ENCODE results near the gene NXNL2. TPM values are rescaled to one million over a fixed set of nuclear protein-coding genes. Genes with fewer than 3 reads are reported as not detected.

The NXNL2 gene
- total and polyA plus RNA-seq, 4 experiments from 2014 or later, result not detected

DNA sequence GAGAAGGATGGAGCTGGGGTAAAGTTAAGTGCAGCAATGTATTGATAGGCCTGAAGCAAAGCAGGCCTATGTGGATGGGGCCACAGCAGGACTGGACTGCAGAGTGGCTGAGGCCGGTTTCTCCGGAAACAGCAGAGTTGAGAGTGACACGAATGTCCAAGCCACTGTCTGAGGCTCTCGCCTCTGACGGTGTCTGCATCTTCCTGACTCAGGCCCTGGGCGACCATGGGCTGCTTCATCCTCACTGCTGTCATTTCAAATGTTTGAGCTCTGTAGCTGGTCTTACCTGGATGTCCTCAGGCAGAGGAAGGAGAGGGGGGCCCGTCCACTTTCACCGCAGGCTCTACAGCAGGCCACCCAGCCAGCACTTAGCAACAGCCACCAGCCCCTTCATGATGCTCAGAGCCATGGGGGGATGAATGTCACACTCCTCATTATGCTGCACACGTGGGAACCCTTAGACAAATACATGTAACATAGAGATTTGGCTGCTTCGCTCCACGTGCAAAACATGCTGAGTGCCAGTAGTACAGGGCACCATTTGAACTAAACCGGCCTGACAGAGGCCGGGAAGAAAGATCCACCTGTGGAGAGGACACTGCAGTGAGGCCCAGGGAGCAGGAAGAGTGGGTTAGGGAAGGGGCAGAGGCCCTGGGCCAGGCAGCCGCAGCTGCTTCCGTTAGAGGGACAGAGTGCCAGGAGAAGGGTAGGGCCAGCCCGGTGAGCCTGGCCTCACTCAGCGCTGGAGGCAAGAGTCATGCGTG lies 31.7 kb upstream of the NXNL2 start:
- Histone ChIP-seq H3K4me3 (ENCODE audit: low read length in 2 of 2) (no peak overlapping the region), H3K36me3 (ENCODE audit: insufficient read depth, low read length) (no peaks in the 10 kb centered on the region), H3K4me1 (ENCODE audit: insufficient read depth, low read length) (no peaks in the 10 kb centered on the region), H3K9me3 (ENCODE audit: control insufficient read depth in 1 of 2, low read length in 2 of 2) (no peaks in the 10 kb centered on the region), H3K27ac (ENCODE audit: low read depth, low read length) (no peak overlapping the region), H3K27me3 (ENCODE audit: insufficient read depth, low read length) (no peaks in the 10 kb centered on the region)
- Mint-ChIP-seq H3K27ac (no peak overlapping the region), H3K36me3 (no peaks in the 10 kb centered on the region), H3K4me3 (no peak overlapping the region), H3K4me1 (no peaks in the 10 kb centered on the region), H3K9me3 (peaks cover 0 to 3% (median 0%) of the 10 kb centered on the region in 8 donors), H3K27me3 (peaks cover 2 to 3% of the 10 kb centered on the region in 2 donors)
- POLR2A ChIA-PET (ENCODE audit: partially characterized antibody), result no interaction called here
- intact Hi-C loops (cut with micrococcal nuclease), result no loop called here
- DNase-seq, result no peak
- CTCF ChIA-PET (ENCODE audit: partially characterized antibody), result no interaction called here

DNA sequence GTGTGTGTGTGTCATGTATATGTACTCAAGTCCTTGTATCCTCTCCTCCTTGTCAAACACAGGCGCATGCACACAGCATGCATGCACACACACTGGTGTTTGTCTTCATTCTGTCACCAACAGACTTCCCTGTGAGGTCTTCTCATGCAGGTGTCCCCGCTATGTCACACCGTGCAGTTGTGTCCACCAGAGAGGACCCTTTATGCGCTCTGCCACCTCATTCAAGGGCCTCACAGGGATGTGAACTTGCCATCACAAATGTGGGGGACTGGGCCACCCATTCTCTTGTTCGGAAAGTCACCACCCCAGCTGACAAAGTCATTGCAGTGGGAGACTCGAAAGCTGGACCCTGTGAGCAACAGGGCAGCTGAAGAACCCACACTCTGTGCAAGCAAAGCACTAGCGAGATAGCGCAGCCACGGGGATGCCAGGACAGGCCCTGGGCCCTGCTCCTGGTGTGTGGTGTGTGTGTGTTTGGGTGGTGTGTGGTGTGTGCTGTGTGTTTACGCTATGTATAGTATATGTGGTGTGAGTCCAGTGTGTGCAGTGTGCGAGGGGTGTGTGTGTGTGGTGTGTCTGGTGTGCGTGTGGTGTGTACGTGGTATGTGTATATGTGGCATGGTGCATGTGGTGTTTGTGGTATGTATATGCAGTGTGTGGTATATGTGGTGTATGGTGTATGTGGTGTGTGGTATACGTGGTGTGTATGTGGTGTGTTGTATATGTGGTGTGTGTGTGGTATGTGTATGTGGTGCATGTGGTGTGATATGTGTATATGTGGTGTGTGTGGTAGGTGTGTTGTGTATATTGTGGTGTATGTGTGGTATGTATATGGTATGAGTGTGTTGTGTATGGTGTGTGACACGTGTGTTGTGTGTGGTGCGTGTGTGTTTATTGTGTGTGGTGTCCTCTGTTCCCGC lies 30.9 kb upstream of the NXNL2 start:
- H3K9me3 Mint-ChIP-seq, result peaks cover 0 to 3% (median 0%) of the 10 kb centered on the region in 8 donors
- intact Hi-C loops (cut with micrococcal nuclease), result no loop called here
- POLR2A ChIA-PET (ENCODE audit: partially characterized antibody), result no interaction called here
- Histone ChIP-seq H3K4me3 (ENCODE audit: low read length in 2 of 2) (no peak overlapping the region), H3K4me1 (ENCODE audit: insufficient read depth, low read length) (no peaks in the 10 kb centered on the region), H3K9me3 (ENCODE audit: control insufficient read depth in 1 of 2, low read length in 2 of 2) (no peaks in the 10 kb centered on the region), H3K27ac (ENCODE audit: low read depth, low read length) (no peak overlapping the region), H3K36me3 (ENCODE audit: insufficient read depth, low read length) (no peaks in the 10 kb centered on the region), H3K27me3 (ENCODE audit: insufficient read depth, low read length) (no peaks in the 10 kb centered on the region)
- CTCF ChIA-PET (ENCODE audit: partially characterized antibody), result no interaction called here
- H3K36me3 Mint-ChIP-seq, result no peaks in the 10 kb centered on the region
- H3K4me1 Mint-ChIP-seq, result no peaks in the 10 kb centered on the region
- no peak overlapping the region for H3K27ac Mint-ChIP-seq
- H3K27me3 Mint-ChIP-seq, result peaks cover 2 to 3% of the 10 kb centered on the region in 2 donors
- DNase-seq, result no peak
- H3K4me3 Mint-ChIP-seq, result no peak overlapping the region

DNA sequence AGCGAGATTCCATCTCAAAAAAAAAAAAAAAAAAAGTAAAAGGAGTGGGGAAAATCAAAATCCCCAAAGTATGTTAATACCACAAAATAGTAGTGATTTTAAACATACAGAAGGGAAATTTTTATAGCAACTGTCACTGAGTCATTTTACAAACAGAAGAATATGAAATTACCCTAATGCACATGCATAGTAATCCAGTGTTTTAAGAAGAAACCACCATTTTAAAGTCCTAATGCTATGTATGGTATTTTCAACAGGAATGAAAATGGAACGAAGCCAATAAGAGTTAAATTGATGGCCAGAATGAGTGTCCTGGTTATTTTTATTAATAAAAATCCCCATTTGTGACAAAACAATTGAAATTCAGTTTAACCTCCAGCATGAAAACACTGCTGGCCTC lies 26.7 kb upstream of the NXNL2 start:
- Mint-ChIP-seq H3K36me3 (no peaks in the 10 kb centered on the region), H3K27me3 (peaks cover 2 to 3% of the 10 kb centered on the region in 2 donors), H3K4me1 (no peaks in the 10 kb centered on the region), H3K4me3 (no peak overlapping the region), H3K9me3 (peaks cover 0 to 3% (median 0%) of the 10 kb centered on the region in 8 donors), H3K27ac (no peak overlapping the region)
- POLR2A ChIA-PET (ENCODE audit: partially characterized antibody), result no interaction called here
- Histone ChIP-seq H3K27ac (ENCODE audit: low read depth, low read length) (no peak overlapping the region), H3K36me3 (ENCODE audit: insufficient read depth, low read length) (no peaks in the 10 kb centered on the region), H3K4me3 (ENCODE audit: low read length in 2 of 2) (no peak overlapping the region), H3K27me3 (ENCODE audit: insufficient read depth, low read length) (no peaks in the 10 kb centered on the region), H3K9me3 (ENCODE audit: control insufficient read depth in 1 of 2, low read length in 2 of 2) (no peaks in the 10 kb centered on the region), H3K4me1 (ENCODE audit: insufficient read depth, low read length) (no peaks in the 10 kb centered on the region)
- DNase-seq, result no peak
- intact Hi-C loops (cut with micrococcal nuclease), result no loop called here
- CTCF ChIA-PET (ENCODE audit: partially characterized antibody), result no interaction called here

DNA sequence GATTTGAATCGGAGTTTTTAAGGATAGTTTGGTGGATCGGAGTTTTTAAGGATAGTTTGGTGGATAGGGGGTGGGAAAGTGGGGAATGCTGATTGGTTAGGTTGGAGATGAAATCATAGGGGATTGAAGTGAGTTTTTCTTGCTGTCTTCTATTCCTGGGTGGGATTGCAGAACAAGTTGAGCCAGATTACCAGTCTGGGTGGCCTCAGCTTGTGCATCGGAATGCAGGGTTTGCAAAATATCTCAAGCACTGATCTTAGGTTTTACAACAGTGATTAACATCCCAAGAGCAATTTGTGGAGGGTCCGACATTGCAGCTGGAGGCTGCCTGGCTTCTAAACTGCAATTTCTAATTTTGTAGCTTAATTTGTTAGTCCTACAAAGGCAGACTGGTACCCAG lies 23.1 kb upstream of the NXNL2 start:
- Mint-ChIP-seq H3K27me3 (peaks cover 0 to 4% of the 10 kb centered on the region in 2 donors), H3K4me1 (no peaks in the 10 kb centered on the region), H3K9me3 (peaks cover 0 to 13% (median 7%) of the 10 kb centered on the region in 8 donors), H3K36me3 (no peaks in the 10 kb centered on the region), H3K27ac (no peak overlapping the region), H3K4me3 (no peak overlapping the region)
- POLR2A ChIA-PET (ENCODE audit: partially characterized antibody), result no interaction called here
- H3K27me3 ChIP-seq (ENCODE audit: insufficient read depth, low read length), result no peaks in the 10 kb centered on the region
- H3K9me3 ChIP-seq (ENCODE audit: control insufficient read depth in 1 of 2, low read length in 2 of 2), result no peaks in the 10 kb centered on the region
- no peak overlapping the region for H3K4me3 ChIP-seq (ENCODE audit: low read length in 2 of 2)
- intact Hi-C loops (cut with micrococcal nuclease), result no loop called here
- H3K36me3 ChIP-seq (ENCODE audit: insufficient read depth, low read length), result no peaks in the 10 kb centered on the region
- CTCF ChIA-PET (ENCODE audit: partially characterized antibody), result no interaction called here
- DNase-seq, result no peak
- no peak overlapping the region for H3K27ac ChIP-seq (ENCODE audit: low read depth, low read length)
- H3K4me1 ChIP-seq (ENCODE audit: insufficient read depth, low read length), result no peaks in the 10 kb centered on the region

DNA sequence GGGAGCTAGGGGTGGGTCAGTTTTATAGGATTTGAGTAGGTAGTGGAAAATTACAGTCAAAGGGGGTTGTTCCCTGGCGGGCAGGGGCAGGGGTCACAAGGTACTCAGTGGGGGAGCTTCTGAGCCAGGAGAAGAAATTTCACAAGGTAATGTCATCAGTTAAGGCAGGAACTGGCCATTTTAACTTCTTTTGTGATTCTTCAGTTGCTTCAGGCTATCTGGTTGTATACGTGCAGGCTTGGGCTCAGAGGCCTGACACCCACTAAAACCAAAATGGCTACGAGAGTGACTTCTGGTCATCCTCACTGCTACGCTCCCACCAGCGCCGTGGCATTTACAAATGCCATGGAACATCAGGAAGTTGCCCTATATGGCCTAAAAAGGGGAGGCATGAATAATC lies 20.7 kb upstream of the NXNL2 start:
- H3K36me3 Mint-ChIP-seq, result no peaks in the 10 kb centered on the region
- H3K27ac ChIP-seq (ENCODE audit: low read depth, low read length), result no peak overlapping the region
- no peak for DNase-seq
- ChIA-PET CTCF (ENCODE audit: partially characterized antibody) (no interaction called here), POLR2A (ENCODE audit: partially characterized antibody) (no interaction called here)
- peaks cover 0 to 4% of the 10 kb centered on the region in 2 donors for H3K27me3 Mint-ChIP-seq
- no peak overlapping the region for H3K4me3 ChIP-seq (ENCODE audit: low read length in 2 of 2)
- H3K36me3 ChIP-seq (ENCODE audit: insufficient read depth, low read length), result no peaks in the 10 kb centered on the region
- peak overlapping the region in 1 of 7 donors; percentile 32 for H3K27ac Mint-ChIP-seq
- intact Hi-C loops (cut with micrococcal nuclease), result no loop called here
- no peaks in the 10 kb centered on the region for H3K4me1 ChIP-seq (ENCODE audit: insufficient read depth, low read length)
- no peaks in the 10 kb centered on the region for H3K9me3 ChIP-seq (ENCODE audit: control insufficient read depth in 1 of 2, low read length in 2 of 2)
- no peaks in the 10 kb centered on the region for H3K27me3 ChIP-seq (ENCODE audit: insufficient read depth, low read length)
- H3K9me3 Mint-ChIP-seq, result peaks cover 0 to 17% (median 8%) of the 10 kb centered on the region in 8 donors
- H3K4me3 Mint-ChIP-seq, result no peak overlapping the region
- H3K4me1 Mint-ChIP-seq, result no peaks in the 10 kb centered on the region

DNA sequence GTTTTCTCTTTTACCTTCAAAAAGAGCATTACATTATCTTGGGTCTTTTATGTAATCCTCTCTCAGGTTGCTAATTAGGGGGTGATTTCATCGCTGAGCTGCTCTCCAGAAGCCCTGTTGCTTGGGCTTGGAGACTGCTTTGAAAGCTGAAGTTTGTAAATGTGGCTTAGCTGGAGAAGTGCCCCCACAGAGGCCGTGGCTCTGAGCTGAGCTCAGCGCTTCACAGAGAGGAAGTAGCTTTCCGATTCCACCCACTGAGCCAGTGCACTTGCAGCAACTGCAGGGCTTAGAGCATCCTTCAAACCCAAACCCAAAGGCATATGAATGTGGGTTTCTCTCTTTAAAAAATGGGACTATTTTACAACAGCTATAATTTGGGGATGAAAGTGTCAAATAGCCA lies 13.7 kb upstream of the NXNL2 start:
- no peak overlapping the region for H3K27ac ChIP-seq (ENCODE audit: low read depth, low read length)
- Mint-ChIP-seq H3K4me3 (no peak overlapping the region), H3K27me3 (peaks cover 7 to 9% of the 10 kb centered on the region in 2 donors), H3K27ac (no peak overlapping the region), H3K4me1 (peaks cover 0 to 2% (median 0%) of the 10 kb centered on the region in 4 donors), H3K9me3 (peaks cover 0 to 4% (median 1%) of the 10 kb centered on the region in 8 donors), H3K36me3 (no peaks in the 10 kb centered on the region)
- H3K27me3 ChIP-seq (ENCODE audit: insufficient read depth, low read length), result peaks cover 3% of the 10 kb centered on the region
- CTCF ChIA-PET (ENCODE audit: partially characterized antibody), result no interaction called here
- no peaks in the 10 kb centered on the region for H3K9me3 ChIP-seq (ENCODE audit: control insufficient read depth in 1 of 2, low read length in 2 of 2)
- no peak overlapping the region for H3K4me3 ChIP-seq (ENCODE audit: low read length in 2 of 2)
- intact Hi-C loops (cut with micrococcal nuclease), result no loop called here
- POLR2A ChIA-PET (ENCODE audit: partially characterized antibody), result no interaction called here
- DNase-seq, result no peak
- no peaks in the 10 kb centered on the region for H3K4me1 ChIP-seq (ENCODE audit: insufficient read depth, low read length)
- H3K36me3 ChIP-seq (ENCODE audit: insufficient read depth, low read length), result no peaks in the 10 kb centered on the region

DNA sequence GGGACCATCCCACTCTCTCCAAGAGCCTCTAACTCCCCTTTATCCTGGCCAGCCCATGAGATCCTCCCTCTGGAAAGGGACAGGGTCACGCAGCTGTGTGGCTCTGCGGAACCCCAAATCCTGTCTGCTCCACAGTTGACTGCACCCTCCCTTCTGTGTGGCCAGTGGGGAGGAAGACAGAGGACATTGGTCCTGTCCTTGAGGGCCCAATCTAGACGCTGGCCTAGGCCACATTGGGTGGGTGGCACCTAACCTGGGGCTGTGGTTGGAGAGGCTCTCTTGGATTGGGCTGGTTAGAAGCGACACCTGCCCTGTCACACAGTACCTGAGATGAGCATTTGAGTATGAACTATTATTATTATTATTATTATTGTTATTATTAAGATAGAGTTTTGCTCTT lies 12.6 kb upstream of the NXNL2 start:
- Mint-ChIP-seq H3K27me3 (peaks cover 9 to 10% of the 10 kb centered on the region in 2 donors), H3K27ac (no peak overlapping the region), H3K4me1 (peaks cover 0 to 2% (median 0%) of the 10 kb centered on the region in 4 donors), H3K36me3 (no peaks in the 10 kb centered on the region), H3K9me3 (peaks cover 0 to 4% (median 0%) of the 10 kb centered on the region in 8 donors), H3K4me3 (no peak overlapping the region)
- no peak for DNase-seq
- ChIA-PET CTCF (ENCODE audit: partially characterized antibody) (no interaction called here), POLR2A (ENCODE audit: partially characterized antibody) (no interaction called here)
- Histone ChIP-seq H3K4me1 (ENCODE audit: insufficient read depth, low read length) (no peaks in the 10 kb centered on the region), H3K27ac (ENCODE audit: low read depth, low read length) (no peak overlapping the region), H3K9me3 (ENCODE audit: control insufficient read depth in 1 of 2, low read length in 2 of 2) (no peaks in the 10 kb centered on the region), H3K4me3 (ENCODE audit: low read length in 2 of 2) (no peak overlapping the region), H3K27me3 (ENCODE audit: insufficient read depth, low read length) (peaks cover 3% of the 10 kb centered on the region), H3K36me3 (ENCODE audit: insufficient read depth, low read length) (no peaks in the 10 kb centered on the region)
- intact Hi-C loops (cut with micrococcal nuclease), result no loop called here
